HG02852 (cell line): ENCODE results near the gene DUSP16.

Source experiments
- ATAC-seq: cut with Tn5 transposase; IDR thresholded peaks from one replicate; pipeline ENCODE4 v1.9.1; 2021; ENCODE audit warnings: mild to moderate bottlenecking, moderate library complexity; ENCODE audit not compliant: unreplicated experiment

Gene DUSP16

GRCh38 chr12:12550277-12550676 lies 12.4 kb downstream of the DUSP16 start:
- ATAC-seq = no peak

GRCh38 chr12:12549426-12549825 lies 13.2 kb downstream of the DUSP16 start:
- ATAC-seq = no peak

DNA sequence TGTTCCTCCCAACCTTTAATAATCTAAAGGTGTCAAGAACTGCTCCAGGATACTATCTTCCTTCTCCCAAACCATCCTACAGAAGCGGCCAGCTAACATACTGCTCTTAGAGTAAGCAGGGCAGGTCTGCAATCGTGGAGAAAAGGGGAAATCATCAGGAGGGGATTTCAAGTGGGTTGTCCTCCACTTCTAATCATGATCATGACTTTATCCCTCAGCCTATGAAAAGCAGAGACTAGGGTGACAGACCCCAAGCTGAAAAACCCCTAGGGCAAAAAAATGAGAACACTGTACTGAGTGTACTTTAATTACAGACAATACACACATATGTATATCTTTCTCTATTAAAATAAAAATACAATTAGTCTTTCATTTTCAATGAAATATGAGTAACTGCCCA lies 13.9 kb downstream of the DUSP16 start:
- no peak for ATAC-seq

DNA sequence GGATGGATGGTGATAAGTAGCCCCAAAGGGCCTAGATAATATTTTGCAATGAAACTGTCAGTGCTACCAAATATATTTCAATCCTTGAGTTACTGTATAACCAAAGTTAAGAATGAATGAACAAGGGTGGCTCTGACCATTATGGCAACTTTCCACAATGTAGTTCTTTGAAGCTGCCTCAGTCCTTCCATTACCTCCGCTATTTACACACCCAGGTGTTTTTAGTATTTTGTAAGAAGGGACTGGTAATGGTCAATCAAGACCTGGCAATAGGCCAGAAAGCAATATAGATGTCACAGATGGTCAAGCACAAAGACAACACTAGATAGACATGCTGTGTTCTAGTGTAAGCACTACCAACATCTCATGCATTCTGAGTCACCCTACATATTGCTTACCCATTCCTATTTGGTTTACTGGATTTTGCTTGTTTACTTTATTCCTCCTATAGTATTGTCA lies 16.3 kb downstream of the DUSP16 start:
- no peak for ATAC-seq

GRCh38 chr12:12543959-12544358 lies 18.7 kb downstream of the DUSP16 start:
- no peak for ATAC-seq

GRCh38 chr12:12542964-12543363 lies 19.7 kb downstream of the DUSP16 start:
- no peak for ATAC-seq

GRCh38 chr12:12542286-12542685 lies 20.4 kb downstream of the DUSP16 start:
- ATAC-seq = no peak

DNA sequence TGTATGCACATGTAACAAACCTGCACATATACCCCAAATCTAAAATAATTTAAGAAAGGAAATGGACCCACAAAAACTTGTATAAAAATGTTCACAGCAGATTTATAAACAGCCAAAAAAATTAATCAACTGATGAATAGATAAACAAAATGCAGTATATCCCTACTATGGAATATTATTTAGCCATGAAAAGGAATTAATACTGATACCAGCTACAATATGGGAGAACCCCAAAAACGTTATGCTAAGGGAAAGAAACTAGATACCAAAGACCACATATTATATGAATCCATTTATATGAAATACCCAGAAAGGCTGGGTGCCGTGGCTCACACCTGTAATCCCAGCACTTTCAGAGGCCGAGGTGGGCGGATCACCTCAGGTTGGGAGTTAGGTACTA lies 20.9 kb downstream of the DUSP16 start:
- ATAC-seq = no peak

GRCh38 chr12:12540261-12541013 lies 22.2 kb downstream of the DUSP16 start:
- no peak for ATAC-seq

DNA sequence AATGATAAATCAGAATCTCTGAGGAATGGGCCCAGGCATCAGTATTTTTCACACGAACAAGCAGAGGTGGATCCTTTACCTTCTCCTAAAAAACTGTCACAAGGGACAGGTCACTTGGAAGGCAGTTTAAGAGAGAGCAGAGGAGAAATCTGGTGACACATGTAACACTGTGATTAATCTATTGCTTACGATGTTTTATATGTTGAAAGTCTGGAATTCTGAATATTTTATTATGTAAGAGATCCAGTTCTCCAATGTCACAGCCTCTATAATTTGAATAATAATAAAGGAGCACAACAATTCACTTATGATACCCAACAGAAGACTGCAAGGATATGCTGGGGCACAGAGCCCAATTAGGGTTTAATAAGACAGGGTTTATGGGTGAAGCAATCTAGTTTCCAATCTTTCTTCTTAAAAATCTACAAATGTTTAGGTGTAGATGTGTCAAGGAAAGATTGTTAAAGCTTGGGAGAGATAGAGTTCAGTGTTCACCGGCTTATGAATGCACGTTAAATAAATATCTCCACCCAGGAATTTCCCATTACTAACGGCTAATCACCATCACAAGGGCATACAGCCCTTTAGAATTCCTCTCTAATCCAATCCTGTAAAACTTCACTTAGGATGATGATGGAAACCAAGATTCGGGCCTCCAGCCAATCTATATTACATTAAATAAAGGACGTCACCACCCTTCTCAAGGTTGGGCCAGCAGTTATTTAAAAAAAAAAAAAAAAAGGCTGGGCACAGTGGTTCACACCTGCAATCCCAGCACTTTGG lies 23.4 kb downstream of the DUSP16 start:
- ATAC-seq = no peak

- ATAC-seq = no peak
Measured at GRCh38 chr12:12538535-12538934, 24.1 kb downstream of the DUSP16 start.

GRCh38 chr12:12537421-12537820 lies 25.2 kb downstream of the DUSP16 start:
- ATAC-seq = no peak

DNA sequence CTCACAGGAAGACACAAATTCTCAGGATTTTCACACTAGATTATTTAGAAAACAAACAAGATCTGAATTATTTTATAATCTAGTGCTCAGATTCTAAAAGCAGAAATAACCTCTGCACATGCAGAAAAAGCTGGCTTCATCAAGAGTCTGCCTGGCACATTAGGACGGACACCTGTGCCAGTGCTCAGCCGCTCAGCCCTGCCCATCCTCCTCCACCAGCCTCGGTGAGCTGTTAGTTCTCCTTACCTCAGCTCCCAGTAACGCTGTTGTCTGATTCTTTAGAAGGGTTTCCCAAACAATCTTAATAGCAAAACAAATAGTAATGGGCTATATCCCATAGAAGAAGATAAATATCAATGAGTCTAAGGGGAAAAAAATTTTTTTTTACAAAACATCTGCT lies 27.7 kb downstream of the DUSP16 start:
- no peak for ATAC-seq

DNA sequence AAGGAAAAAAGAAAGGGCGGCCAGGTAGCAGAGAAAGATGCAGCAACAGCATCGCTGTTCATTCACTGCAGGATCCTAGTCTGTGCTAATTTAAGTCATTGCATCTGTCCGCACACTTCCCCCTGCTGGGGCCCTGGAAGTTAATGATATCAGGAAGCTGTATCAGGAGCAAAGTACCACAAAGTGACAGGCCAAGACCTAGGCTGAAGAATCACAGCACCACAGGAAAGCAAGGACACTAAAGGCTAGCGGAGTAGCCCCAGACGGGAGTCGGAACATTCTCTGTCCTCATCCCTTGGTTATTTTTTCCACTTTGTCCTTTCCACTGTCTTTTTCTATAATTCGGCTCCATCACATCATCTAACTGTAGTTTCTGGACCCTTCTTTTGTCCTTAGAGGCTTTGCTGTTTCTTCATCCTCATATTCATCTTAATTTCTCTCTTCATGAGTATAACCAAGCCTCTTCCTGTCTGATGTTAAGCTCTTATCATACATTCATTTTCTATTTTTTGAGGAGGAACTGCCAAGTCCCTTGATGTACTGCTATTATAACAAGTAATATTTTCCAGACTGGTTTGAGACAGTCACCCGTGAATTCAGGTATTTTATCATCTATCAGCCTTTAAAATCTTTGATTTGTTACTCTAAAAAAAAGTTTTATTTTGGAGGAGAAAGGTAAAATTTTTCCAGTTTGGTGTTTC lies 28.3 kb downstream of the DUSP16 start:
- no peak for ATAC-seq

GRCh38 chr12:12533238-12533829 lies 29.3 kb downstream of the DUSP16 start:
- ATAC-seq = no peak

GRCh38 chr12:12531194-12531593 lies 31.5 kb downstream of the DUSP16 start:
- ATAC-seq = no peak

GRCh38 chr12:12529783-12530421 lies 32.8 kb downstream of the DUSP16 start:
- ATAC-seq = no peak

GRCh38 chr12:12528361-12529270 lies 34.0 kb downstream of the DUSP16 start:
- no peak for ATAC-seq

GRCh38 chr12:12527820-12528296 lies 34.8 kb downstream of the DUSP16 start:
- no peak for ATAC-seq

DNA sequence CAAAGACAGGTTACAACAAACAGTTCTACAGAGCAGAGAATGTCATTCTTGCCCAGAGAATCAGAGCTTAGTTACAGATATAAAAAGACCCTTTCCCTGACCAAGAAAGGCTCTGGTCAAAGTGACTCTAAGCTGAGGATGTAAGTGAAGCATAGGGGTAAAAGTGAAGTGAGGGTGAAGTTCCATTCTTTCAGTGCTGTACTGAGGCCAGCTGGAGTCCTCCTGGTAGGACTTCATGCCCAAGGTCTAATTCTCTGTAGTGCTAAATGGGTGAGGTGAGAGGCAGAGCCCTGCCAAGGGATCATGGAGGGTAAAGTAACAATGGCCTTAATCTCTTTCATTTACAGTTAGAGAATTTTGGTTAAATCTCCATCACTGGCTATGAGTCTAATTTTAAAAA lies 38.5 kb downstream of the DUSP16 start:
- ATAC-seq = no peak
